Measurements from ENCODE around the gene WASL.

Gene WASL

DNA sequence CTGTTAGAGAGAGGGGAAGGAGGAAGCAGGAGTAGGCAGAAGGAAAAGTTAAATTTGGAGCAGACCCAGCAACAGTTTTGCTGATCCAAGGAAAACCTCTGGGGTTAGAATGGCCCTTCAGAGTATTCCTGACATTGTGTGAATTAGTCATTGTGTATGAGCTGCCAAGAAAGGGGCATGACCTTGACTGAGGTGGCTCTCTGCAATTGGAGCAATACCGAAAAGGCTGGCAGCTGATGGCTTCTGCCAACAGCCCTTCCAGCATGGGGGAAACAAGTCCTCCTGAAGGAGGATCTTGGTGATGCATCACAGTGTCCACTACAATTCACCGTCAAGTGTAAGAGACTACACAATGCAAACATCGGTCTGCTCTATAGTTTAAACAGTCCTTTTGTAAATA, 20.6 kb upstream of the WASL start:
- H3K27ac ChIP-seq (ENCODE audit: low read depth, low read length): no peak overlapping the region
- H3K9ac ChIP-seq (ENCODE audit: low read depth, low read length): no peak overlapping the region
- no peak overlapping the region for H3K4me3 ChIP-seq (ENCODE audit: low read depth, low read length)
- H3K4me1 ChIP-seq (ENCODE audit: control insufficient read depth, insufficient read depth, low read length): 0 out of 2 replicates have a peak, but pooled peaks cover 11% of the 10 kb centered on the region
- H3K9me3 ChIP-seq (ENCODE audit: control insufficient read depth, insufficient read depth, low read length): no peaks in the 10 kb centered on the region
- no peaks in the 10 kb centered on the region for H3K36me3 ChIP-seq (ENCODE audit: control insufficient read depth, insufficient read depth, low read length)
- H3K27me3 ChIP-seq (ENCODE audit: control insufficient read depth, insufficient read depth, low read length): no peaks in the 10 kb centered on the region

DNA sequence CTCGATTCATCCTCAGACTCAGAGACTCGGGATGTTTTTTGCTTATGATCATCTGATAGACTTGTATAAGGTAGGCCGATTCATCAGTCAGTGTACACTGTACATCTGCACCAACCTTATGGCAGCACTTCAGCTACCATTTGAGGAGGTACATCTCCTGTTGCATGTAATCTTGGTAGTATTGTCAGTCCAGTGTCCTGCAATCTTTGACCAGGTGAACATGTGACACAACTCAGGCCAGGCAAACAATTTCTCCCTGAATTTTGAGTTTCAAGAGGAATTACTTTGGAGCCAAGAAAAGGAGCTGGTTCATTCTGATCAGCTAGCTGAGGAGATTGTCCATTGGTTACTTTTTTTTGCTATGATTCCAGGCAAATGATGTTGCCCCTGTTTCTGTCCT, 19.7 kb upstream of the WASL start:
- Histone ChIP-seq H3K9me3 (ENCODE audit: control insufficient read depth, insufficient read depth, low read length) (no peaks in the 10 kb centered on the region), H3K9ac (ENCODE audit: low read depth, low read length) (no peak overlapping the region), H3K4me1 (ENCODE audit: control insufficient read depth, insufficient read depth, low read length) (0 out of 2 replicates have a peak, but pooled peaks cover 11% of the 10 kb centered on the region), H3K27ac (ENCODE audit: low read depth, low read length) (no peak overlapping the region), H3K27me3 (ENCODE audit: control insufficient read depth, insufficient read depth, low read length) (no peaks in the 10 kb centered on the region), H3K4me3 (ENCODE audit: low read depth, low read length) (no peak overlapping the region), H3K36me3 (ENCODE audit: control insufficient read depth, insufficient read depth, low read length) (no peaks in the 10 kb centered on the region)

DNA sequence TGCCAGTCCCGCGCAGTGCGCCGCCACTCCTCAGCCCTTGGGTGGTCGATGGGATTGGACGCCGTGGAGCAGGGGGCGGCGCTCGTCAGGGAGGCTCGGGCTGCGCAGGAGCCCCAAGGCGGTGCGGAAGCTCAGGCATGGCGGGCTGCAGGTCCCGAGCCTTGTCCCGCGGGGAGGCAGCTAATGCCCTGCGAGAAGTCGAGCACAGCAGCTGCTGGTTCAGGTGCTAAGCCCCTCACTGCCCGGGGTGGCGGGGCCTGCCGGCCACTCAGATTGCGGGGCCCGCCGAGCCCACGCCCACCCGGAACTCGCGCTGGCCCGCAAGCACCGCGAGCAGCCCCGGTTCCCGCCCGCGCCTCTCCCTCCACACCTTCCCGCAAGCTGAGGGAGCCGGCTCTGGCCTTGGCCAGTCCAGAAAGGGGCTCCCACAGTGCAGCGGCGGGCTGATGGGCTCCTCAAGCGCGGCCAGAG, 14.4 kb upstream of the WASL start:
- Histone ChIP-seq H3K4me1 (ENCODE audit: control insufficient read depth, insufficient read depth, low read length) (0 out of 2 replicates have a peak, but pooled peaks cover 8% of the 10 kb centered on the region), H3K27ac (ENCODE audit: low read depth, low read length) (no peak overlapping the region), H3K27me3 (ENCODE audit: control insufficient read depth, insufficient read depth, low read length) (no peaks in the 10 kb centered on the region), H3K4me3 (ENCODE audit: low read depth, low read length) (no peak overlapping the region), H3K9ac (ENCODE audit: low read depth, low read length) (no peak overlapping the region), H3K9me3 (ENCODE audit: control insufficient read depth, insufficient read depth, low read length) (no peaks in the 10 kb centered on the region), H3K36me3 (ENCODE audit: control insufficient read depth, insufficient read depth, low read length) (no peaks in the 10 kb centered on the region)

DNA sequence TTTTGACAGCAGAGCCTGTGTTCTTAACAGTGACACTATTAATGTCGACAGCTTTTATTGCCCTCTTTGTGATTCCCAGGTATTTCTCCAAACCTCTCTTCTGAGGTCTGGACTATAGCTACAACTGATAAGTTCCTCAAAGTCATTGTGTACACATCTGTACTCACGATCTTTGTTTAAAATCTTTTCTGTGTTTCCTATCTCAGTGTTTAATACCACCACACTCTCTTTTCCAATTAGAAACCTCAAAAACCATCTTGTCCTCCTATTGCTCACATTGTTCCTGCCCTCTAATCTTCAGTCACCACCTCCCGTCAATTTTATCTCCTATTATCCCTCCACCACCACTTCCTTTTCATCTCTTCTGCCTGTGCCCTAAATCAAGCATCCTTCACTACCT, 12.9 kb upstream of the WASL start:
- no peaks in the 10 kb centered on the region for H3K27me3 ChIP-seq (ENCODE audit: control insufficient read depth, insufficient read depth, low read length)
- H3K4me1 ChIP-seq (ENCODE audit: control insufficient read depth, insufficient read depth, low read length): 0 out of 2 replicates have a peak, but pooled peaks cover 3% of the 10 kb centered on the region
- H3K9ac ChIP-seq (ENCODE audit: low read depth, low read length): no peak overlapping the region
- H3K36me3 ChIP-seq (ENCODE audit: control insufficient read depth, insufficient read depth, low read length): no peaks in the 10 kb centered on the region
- H3K27ac ChIP-seq (ENCODE audit: low read depth, low read length): no peak overlapping the region
- no peak overlapping the region for H3K4me3 ChIP-seq (ENCODE audit: low read depth, low read length)
- no peaks in the 10 kb centered on the region for H3K9me3 ChIP-seq (ENCODE audit: control insufficient read depth, insufficient read depth, low read length)

DNA sequence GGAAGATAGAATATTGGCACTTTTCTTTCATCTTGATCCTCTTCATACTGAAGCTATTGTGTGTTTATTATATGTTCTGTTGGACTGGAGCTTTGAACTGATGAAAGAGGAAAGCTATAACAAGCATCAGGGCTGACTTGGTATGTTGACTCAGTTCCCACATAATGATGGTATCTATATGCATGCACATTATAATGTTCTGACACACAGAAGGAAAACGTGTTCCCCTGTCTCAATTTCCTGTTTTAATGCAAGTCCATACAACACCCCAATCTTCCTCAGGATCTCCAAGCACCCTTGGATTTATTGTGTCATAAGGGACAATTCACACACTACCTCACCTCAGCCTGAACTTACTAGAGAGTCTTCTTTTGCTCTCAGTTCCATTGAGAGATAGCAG, 8.3 kb upstream of the WASL start:
- no peaks in the 10 kb centered on the region for H3K36me3 ChIP-seq (ENCODE audit: control insufficient read depth, insufficient read depth, low read length)
- no peak overlapping the region for H3K9ac ChIP-seq (ENCODE audit: low read depth, low read length)
- H3K27ac ChIP-seq (ENCODE audit: low read depth, low read length): no peak overlapping the region
- H3K9me3 ChIP-seq (ENCODE audit: control insufficient read depth, insufficient read depth, low read length): no peaks in the 10 kb centered on the region
- no peak overlapping the region for H3K4me3 ChIP-seq (ENCODE audit: low read depth, low read length)
- H3K4me1 ChIP-seq (ENCODE audit: control insufficient read depth, insufficient read depth, low read length): peaks cover 26% of the 10 kb centered on the region
- H3K27me3 ChIP-seq (ENCODE audit: control insufficient read depth, insufficient read depth, low read length): no peaks in the 10 kb centered on the region

DNA sequence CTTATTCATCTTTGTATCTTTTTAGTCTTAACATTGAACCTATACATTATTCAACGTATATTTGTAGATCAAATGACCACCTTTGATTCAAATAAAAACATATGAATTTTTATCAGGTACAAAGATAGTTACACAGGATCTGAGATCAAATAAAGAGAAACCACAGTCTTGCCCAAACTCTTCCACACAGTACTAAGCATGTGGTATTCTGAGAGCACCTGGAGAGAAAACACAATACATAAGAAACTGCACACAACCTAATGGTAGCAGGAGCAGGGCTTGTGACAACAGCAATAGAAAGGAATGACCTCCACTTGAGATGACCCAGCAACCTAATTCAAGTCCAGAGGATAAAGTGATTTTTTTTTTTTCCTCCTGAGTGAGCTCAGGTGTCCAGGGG, 6.5 kb upstream of the WASL start:
- Histone ChIP-seq H3K4me3 (ENCODE audit: low read depth, low read length) (no peak overlapping the region), H3K4me1 (ENCODE audit: control insufficient read depth, insufficient read depth, low read length) (peaks cover 44% of the 10 kb centered on the region), H3K36me3 (ENCODE audit: control insufficient read depth, insufficient read depth, low read length) (no peaks in the 10 kb centered on the region), H3K27ac (ENCODE audit: low read depth, low read length) (no peak overlapping the region), H3K27me3 (ENCODE audit: control insufficient read depth, insufficient read depth, low read length) (no peaks in the 10 kb centered on the region), H3K9ac (ENCODE audit: low read depth, low read length) (no peak overlapping the region), H3K9me3 (ENCODE audit: control insufficient read depth, insufficient read depth, low read length) (no peaks in the 10 kb centered on the region)

DNA sequence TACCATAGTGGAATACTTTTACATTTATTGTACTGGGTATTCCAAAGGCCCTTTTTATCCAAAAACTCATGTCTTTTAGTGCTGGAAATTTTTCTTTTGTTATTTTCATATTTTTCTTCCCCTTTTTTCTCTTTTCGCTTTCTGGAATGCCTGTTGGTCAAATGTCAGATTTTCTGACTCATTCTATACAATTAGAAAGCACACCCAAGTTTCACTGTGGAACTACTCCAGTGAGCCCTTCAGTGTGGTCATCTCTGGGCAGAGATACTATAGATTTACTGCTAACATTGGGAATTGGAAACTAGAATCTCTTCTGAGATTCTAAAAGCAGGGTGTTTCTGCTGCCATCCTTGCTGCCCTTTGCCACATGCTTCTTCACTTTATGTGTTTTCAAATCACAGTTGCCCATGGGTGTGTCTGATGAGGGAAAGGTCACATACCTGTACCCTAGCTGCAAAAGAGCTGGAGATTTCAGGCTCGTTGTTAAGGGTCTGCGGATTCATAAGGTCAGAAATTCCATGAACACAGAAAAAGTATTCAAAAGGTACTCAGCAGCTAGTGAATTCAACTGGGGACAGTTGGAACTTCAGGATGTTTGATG, 5.6 kb upstream of the WASL start:
- no peaks in the 10 kb centered on the region for H3K36me3 ChIP-seq (ENCODE audit: control insufficient read depth, insufficient read depth, low read length)
- H3K4me1 ChIP-seq (ENCODE audit: control insufficient read depth, insufficient read depth, low read length): peaks cover 46% of the 10 kb centered on the region
- no peak overlapping the region for H3K4me3 ChIP-seq (ENCODE audit: low read depth, low read length)
- no peaks in the 10 kb centered on the region for H3K9me3 ChIP-seq (ENCODE audit: control insufficient read depth, insufficient read depth, low read length)
- H3K9ac ChIP-seq (ENCODE audit: low read depth, low read length): no peak overlapping the region
- peak overlapping the region; percentile 12 for H3K27ac ChIP-seq (ENCODE audit: low read depth, low read length)
- H3K27me3 ChIP-seq (ENCODE audit: control insufficient read depth, insufficient read depth, low read length): no peaks in the 10 kb centered on the region

DNA sequence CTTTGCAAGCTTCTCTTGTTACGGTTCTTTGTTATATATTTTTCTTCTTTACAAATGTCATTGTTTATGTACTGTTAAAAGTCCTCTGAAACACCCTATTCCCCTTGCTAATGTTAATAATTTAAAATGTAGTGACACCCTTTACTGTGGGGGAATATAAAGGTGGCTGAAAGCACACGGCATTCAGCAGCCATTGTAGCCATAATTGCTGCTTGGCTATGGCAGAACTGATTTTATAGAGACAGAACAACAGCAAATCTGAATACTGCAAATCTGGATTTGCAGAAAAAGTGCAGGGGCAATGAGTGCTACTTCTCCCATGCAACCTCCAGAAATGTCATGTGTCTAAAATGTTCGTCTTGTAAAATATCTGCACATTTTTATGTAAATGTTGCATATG, 3.7 kb upstream of the WASL start:
- H3K27me3 ChIP-seq (ENCODE audit: control insufficient read depth, insufficient read depth, low read length): no peaks in the 10 kb centered on the region
- no peaks in the 10 kb centered on the region for H3K36me3 ChIP-seq (ENCODE audit: control insufficient read depth, insufficient read depth, low read length)
- no peaks in the 10 kb centered on the region for H3K9me3 ChIP-seq (ENCODE audit: control insufficient read depth, insufficient read depth, low read length)
- H3K4me3 ChIP-seq (ENCODE audit: low read depth, low read length): peak overlapping the region; percentile 85; the same call in 1 of the 2 replicates
- peaks cover 46% of the 10 kb centered on the region for H3K4me1 ChIP-seq (ENCODE audit: control insufficient read depth, insufficient read depth, low read length)
- no peak overlapping the region for H3K27ac ChIP-seq (ENCODE audit: low read depth, low read length)
- no peak overlapping the region for H3K9ac ChIP-seq (ENCODE audit: low read depth, low read length)

DNA sequence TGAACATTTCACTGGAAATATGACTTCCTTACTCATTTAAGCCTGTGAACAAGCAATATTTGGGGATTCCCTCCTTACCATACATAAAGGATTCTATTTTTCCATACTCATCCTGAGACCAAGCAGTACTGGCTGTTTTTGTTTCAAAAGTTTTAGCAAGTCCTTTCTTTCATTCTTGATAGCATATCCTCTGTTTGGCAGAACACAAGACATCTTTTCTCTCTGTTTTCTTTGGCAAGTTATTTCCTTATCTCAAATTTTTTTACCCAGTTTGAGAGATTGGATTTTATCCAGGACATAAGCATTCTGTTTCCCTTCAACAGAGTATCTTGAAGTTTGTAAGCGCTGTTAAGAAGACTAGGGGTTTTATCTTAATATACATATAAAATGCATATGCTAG, 3.0 kb upstream of the WASL start:
- no peaks in the 10 kb centered on the region for H3K36me3 ChIP-seq (ENCODE audit: control insufficient read depth, insufficient read depth, low read length)
- H3K27me3 ChIP-seq (ENCODE audit: control insufficient read depth, insufficient read depth, low read length): no peaks in the 10 kb centered on the region
- peaks cover 52% of the 10 kb centered on the region for H3K4me1 ChIP-seq (ENCODE audit: control insufficient read depth, insufficient read depth, low read length)
- H3K4me3 ChIP-seq (ENCODE audit: low read depth, low read length): peak overlapping the region; percentile 85
- no peaks in the 10 kb centered on the region for H3K9me3 ChIP-seq (ENCODE audit: control insufficient read depth, insufficient read depth, low read length)
- H3K27ac ChIP-seq (ENCODE audit: low read depth, low read length): no peak overlapping the region
- H3K9ac ChIP-seq (ENCODE audit: low read depth, low read length): no peak overlapping the region

DNA sequence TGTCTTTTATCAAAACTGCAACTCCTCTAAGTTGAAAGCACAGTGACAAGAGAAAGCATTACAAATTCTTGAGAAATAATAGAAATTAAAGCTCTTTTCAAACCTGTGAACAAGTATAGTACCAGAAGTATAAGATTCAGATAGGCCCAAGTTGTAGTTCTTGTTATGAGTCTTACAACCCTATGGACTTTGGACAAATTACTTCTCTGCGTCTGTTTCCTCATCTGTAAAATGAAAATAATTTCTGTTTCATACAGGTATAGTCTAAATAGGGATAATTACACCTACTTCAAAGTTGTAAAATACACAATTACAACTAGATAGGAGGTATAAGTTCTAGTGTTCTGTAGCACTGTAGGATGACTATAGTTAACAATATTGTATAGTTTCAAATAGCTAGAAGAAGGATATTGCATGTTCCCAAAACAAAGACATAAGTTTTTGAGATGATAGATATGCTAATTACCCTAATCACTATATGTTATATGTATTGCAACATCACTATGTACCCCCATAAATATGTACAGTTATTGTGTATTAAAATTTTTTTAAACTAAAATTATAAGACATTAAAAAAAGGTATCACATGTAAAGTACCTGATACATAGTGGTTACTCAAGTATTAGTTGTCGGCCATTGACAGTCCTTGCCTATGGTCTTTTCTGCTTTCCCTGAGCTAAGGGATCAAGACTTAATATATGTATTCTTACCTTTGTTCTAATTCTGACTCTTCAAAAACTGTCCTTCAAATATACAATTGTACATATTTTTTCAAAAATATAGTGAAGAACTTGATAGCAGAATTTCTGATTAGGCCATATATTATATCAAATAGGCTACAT, 1.8 kb upstream of the WASL start:
- Histone ChIP-seq H3K27me3 (ENCODE audit: control insufficient read depth, insufficient read depth, low read length) (no peaks in the 10 kb centered on the region), H3K9me3 (ENCODE audit: control insufficient read depth, insufficient read depth, low read length) (no peaks in the 10 kb centered on the region), H3K27ac (ENCODE audit: low read depth, low read length) (peak overlapping the region; percentile 99), H3K9ac (ENCODE audit: low read depth, low read length) (no peak overlapping the region), H3K4me3 (ENCODE audit: low read depth, low read length) (peak overlapping the region; percentile 85), H3K4me1 (ENCODE audit: control insufficient read depth, insufficient read depth, low read length) (peaks cover 64% of the 10 kb centered on the region), H3K36me3 (ENCODE audit: control insufficient read depth, insufficient read depth, low read length) (no peaks in the 10 kb centered on the region)

DNA sequence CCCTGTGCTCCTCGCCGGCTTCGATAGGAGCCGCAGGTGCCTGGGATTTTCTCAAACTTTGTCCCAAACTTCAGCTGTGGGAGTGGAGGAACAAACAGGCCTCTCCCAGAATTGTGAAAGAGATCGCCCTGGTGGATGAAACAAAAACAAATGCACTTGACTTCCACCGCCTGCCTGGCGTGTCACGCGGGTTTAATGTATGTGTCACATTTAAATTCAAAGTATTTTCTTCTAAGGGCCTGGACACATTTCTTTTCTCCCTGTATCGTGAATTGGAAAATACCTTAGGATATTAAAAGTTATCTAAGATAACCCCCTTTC, 694 bp upstream of the WASL start:
- peaks cover 73% of the 10 kb centered on the region for H3K4me1 ChIP-seq (ENCODE audit: control insufficient read depth, insufficient read depth, low read length)

More for the DNA sequence above, 694 bp upstream of the WASL start:
- peak overlapping the region; percentile 99 for H3K27ac ChIP-seq (ENCODE audit: low read depth, low read length)
- H3K4me3 ChIP-seq (ENCODE audit: low read depth, low read length): peak overlapping the region; percentile 85
- no peaks in the 10 kb centered on the region for H3K9me3 ChIP-seq (ENCODE audit: control insufficient read depth, insufficient read depth, low read length)
- peak overlapping the region; percentile 87 for H3K9ac ChIP-seq (ENCODE audit: low read depth, low read length)
- no peaks in the 10 kb centered on the region for H3K27me3 ChIP-seq (ENCODE audit: control insufficient read depth, insufficient read depth, low read length)
- no peaks in the 10 kb centered on the region for H3K36me3 ChIP-seq (ENCODE audit: control insufficient read depth, insufficient read depth, low read length)

Data from HUES48 (cell line).